ENCODE measurements around the gene RGS16. TPM values are rescaled to one million over a fixed set of nuclear protein-coding genes. Genes with fewer than 3 reads are reported as not detected.

The RGS16 gene
- total RNA-seq, 1 donor from 2014 or later = 8.1 TPM

GRCh38 chr1:182607566-182607965, 3.4 kb upstream of the RGS16 start:
- Histone ChIP-seq H3K4me1 (peaks cover 10 to 17% of the 10 kb centered on the region in 2 donors), H3K4me3 (no peak overlapping the region), H3K36me3 (no peaks in the 10 kb centered on the region), H3K27me3 (no peaks in the 10 kb centered on the region), H3K9me3 (no peaks in the 10 kb centered on the region), H3K27ac (no peak overlapping the region)
- intact Hi-C loops (cut with DNase I) = no loop called here
- TF ChIP-seq CTCF (IDR thresholded peaks at IDR 0.05) = no peak
- DNase-seq (ENCODE audit: low spot score in 2 of 2) = no peak

- H3K36me3 ChIP-seq = peaks cover 9 to 16% of the 10 kb centered on the region in 2 donors
- peak overlapping the region; percentile 75 to 80 for H3K4me3 ChIP-seq
- peaks cover 10 to 26% of the 10 kb centered on the region in 2 donors for H3K4me1 ChIP-seq
- H3K27ac ChIP-seq = peak overlapping the region; percentile 41 to 71
- intact Hi-C loops (cut with DNase I) = loop anchor here (1.0 to 5.0 kb wide), 3 partner anchors 12 to 94 kb away; no protein-coding TSS in a partner anchor
- H3K9me3 ChIP-seq = no peaks in the 10 kb centered on the region
- no peak for TF ChIP-seq CTCF (IDR thresholded peaks at IDR 0.05)
- no peaks in the 10 kb centered on the region for H3K27me3 ChIP-seq
- peak in 1 of 2 donors; percentile 70 for DNase-seq (ENCODE audit: low spot score in 2 of 2)
These were observed 479 bp downstream of the RGS16 start for GRCh38 chr1:182603646-182604174.

GRCh38 chr1:182602935-182603645, 1.1 kb downstream of the RGS16 start:
- peaks cover 9 to 16% of the 10 kb centered on the region in 2 donors for H3K36me3 ChIP-seq
- intact Hi-C loops (cut with DNase I) = loop anchor here (1.0 to 5.0 kb wide), 3 partner anchors 12 to 94 kb away; no protein-coding TSS in a partner anchor
- peak overlapping the region; percentile 41 to 71 for H3K27ac ChIP-seq

GRCh38 chr1:182601913-182602312, 2.3 kb downstream of the RGS16 start:
- H3K27me3 ChIP-seq = no peaks in the 10 kb centered on the region
- H3K36me3 ChIP-seq = peaks cover 9 to 16% of the 10 kb centered on the region in 2 donors
- TF ChIP-seq CTCF (IDR thresholded peaks at IDR 0.05) = no peak
- no peaks in the 10 kb centered on the region for H3K9me3 ChIP-seq
- DNase-seq (ENCODE audit: low spot score in 2 of 2) = no peak
- no peak overlapping the region for H3K4me3 ChIP-seq
- H3K27ac ChIP-seq = peak overlapping the region; percentile 4 to 26
- H3K4me1 ChIP-seq = peaks cover 10 to 26% of the 10 kb centered on the region in 2 donors
- intact Hi-C loops (cut with DNase I) = loop anchor here (1.0 to 5.0 kb wide), 3 partner anchors 70 to 182 kb away; no protein-coding TSS in a partner anchor

More at GRCh38 chr1:182602935-182603645, 1.1 kb downstream of the RGS16 start:
- Histone ChIP-seq H3K4me1 (peaks cover 10 to 26% of the 10 kb centered on the region in 2 donors), H3K27me3 (no peaks in the 10 kb centered on the region), H3K4me3 (peak overlapping the region; percentile 75 to 80), H3K9me3 (no peaks in the 10 kb centered on the region)
- TF ChIP-seq CTCF (IDR thresholded peaks at IDR 0.05) = no peak
- DNase-seq (ENCODE audit: low spot score in 2 of 2) = peak in 1 of 2 donors; percentile 68

- Histone ChIP-seq H3K36me3 (peaks cover 9 to 16% of the 10 kb centered on the region in 2 donors), H3K27ac (peak overlapping the region; percentile 4 to 26), H3K9me3 (no peaks in the 10 kb centered on the region), H3K4me3 (no peak overlapping the region), H3K27me3 (no peaks in the 10 kb centered on the region), H3K4me1 (peaks cover 10 to 26% of the 10 kb centered on the region in 2 donors)
- DNase-seq (ENCODE audit: low spot score in 2 of 2) = peak in 1 of 2 donors; percentile 80
- peak; percentile 74 to 89 (median 82) for TF ChIP-seq CTCF (IDR thresholded peaks at IDR 0.05)
- intact Hi-C loops (cut with DNase I) = loop anchor here (1.0 to 5.0 kb wide), 3 partner anchors 71 to 183 kb away; no protein-coding TSS in a partner anchor
These were observed 2.8 kb downstream of the RGS16 start for GRCh38 chr1:182601416-182601786.
